T-helper 17 cell (primary cell): Measurements from ENCODE around the gene SS18L1. TPM values are rescaled to one million over a fixed set of nuclear protein-coding genes. Genes with fewer than 3 reads are reported as not detected.

Source experiments
- ATAC-seq: fragments of 150-1000 bp; cut with Tn5 transposase; 2 replicates; pipeline ENCODE4 v1.10.0; 2021; ENCODE audit warnings: mild to moderate bottlenecking, moderate library complexity
- DNase-seq, 3 donors: peaks; one replicate each; pipeline versions ENCODE4 v3.0.0 to v3.0.0-alpha.2; 2020 to 2021
- H3K9me3 ChIP-seq: one replicate; pipeline ENCODE4 v1.7.0; 2013; ENCODE audit warnings: low read length, mild to moderate bottlenecking; ENCODE audit not compliant: control insufficient read depth, poor library complexity, severe bottlenecking
- H3K27ac Mint-ChIP-seq: one replicate; pipeline ENCODE4 v1.8.0; 2022; ENCODE audit warnings: mild to moderate bottlenecking, moderate library complexity, mixed read lengths
- H3K27me3 Mint-ChIP-seq: one replicate; pipeline ENCODE4 v1.8.0; 2022; ENCODE audit warnings: mixed read lengths
- H3K36me3 Mint-ChIP-seq: one replicate; pipeline ENCODE4 v1.8.0; 2022; ENCODE audit warnings: low read depth, mixed read lengths
- H3K4me1 Mint-ChIP-seq: one replicate; pipeline ENCODE4 v1.8.0; 2022; ENCODE audit warnings: mild to moderate bottlenecking, mixed read lengths
- H3K4me3 Mint-ChIP-seq: one replicate; pipeline ENCODE4 v1.8.0; 2022; ENCODE audit warnings: mild to moderate bottlenecking, moderate library complexity, mixed read lengths
- total RNA-seq, 4 donors: library from RNA in 2 of 4; stranded (reverse) in 2 of 4; gene quantifications; one replicate each; pipeline ENCODE4 v1.2.3 and lab custom pipeline; 2022 to 2026

SS18L1 gene
- total RNA-seq, 2 donors from 2014 or later: 13.1 to 16.0 TPM

GRCh38 chr20:62165762-62166399, 22.3 kb downstream of the SS18L1 start:
- Mint-ChIP-seq H3K4me3 (no peak overlapping the region), H3K27ac (no peak overlapping the region), H3K4me1 (no peaks in the 10 kb centered on the region), H3K36me3 (peaks cover 2% of the 10 kb centered on the region), H3K27me3 (no peaks in the 10 kb centered on the region)
- DNase-seq (peak in 1 of 3 donors; percentile 6), ATAC-seq (no peak)
- H3K9me3 ChIP-seq: no peaks in the 10 kb centered on the region

GRCh38 chr20:62167474-62167873, 23.9 kb downstream of the SS18L1 start:
- no peaks in the 10 kb centered on the region for H3K9me3 ChIP-seq
- ATAC-seq (no peak), DNase-seq (no peak)
- Mint-ChIP-seq H3K27ac (no peak overlapping the region), H3K36me3 (peaks cover 2% of the 10 kb centered on the region), H3K4me3 (no peak overlapping the region), H3K27me3 (no peaks in the 10 kb centered on the region), H3K4me1 (no peaks in the 10 kb centered on the region)

GRCh38 chr20:62168061-62168460, 24.5 kb downstream of the SS18L1 start:
- Mint-ChIP-seq H3K4me3 (no peak overlapping the region), H3K27me3 (no peaks in the 10 kb centered on the region), H3K4me1 (no peaks in the 10 kb centered on the region), H3K36me3 (peaks cover 2% of the 10 kb centered on the region), H3K27ac (no peak overlapping the region)
- no peak for ATAC-seq
- DNase-seq: no peak
- H3K9me3 ChIP-seq: no peaks in the 10 kb centered on the region

GRCh38 chr20:62168890-62169435, 25.4 kb downstream of the SS18L1 start:
- no peaks in the 10 kb centered on the region for H3K9me3 ChIP-seq
- peak overlapping the region; percentile 45 for H3K27ac Mint-ChIP-seq
- H3K4me3 Mint-ChIP-seq: no peak overlapping the region
- no peak for DNase-seq
- H3K4me1 Mint-ChIP-seq: no peaks in the 10 kb centered on the region
- no peaks in the 10 kb centered on the region for H3K27me3 Mint-ChIP-seq
- peaks cover 2% of the 10 kb centered on the region for H3K36me3 Mint-ChIP-seq
- no peak for ATAC-seq

GRCh38 chr20:62170536-62170935, 27.0 kb downstream of the SS18L1 start:
- no peaks in the 10 kb centered on the region for H3K9me3 ChIP-seq
- no peak for DNase-seq
- ATAC-seq: no peak
- Mint-ChIP-seq H3K36me3 (peaks cover 8% of the 10 kb centered on the region), H3K27ac (no peak overlapping the region), H3K4me3 (no peak overlapping the region), H3K27me3 (no peaks in the 10 kb centered on the region), H3K4me1 (no peaks in the 10 kb centered on the region)

GRCh38 chr20:62171245-62171644, 27.7 kb downstream of the SS18L1 start:
- H3K27me3 Mint-ChIP-seq: no peaks in the 10 kb centered on the region
- DNase-seq (no peak), ATAC-seq (no peak)
- peaks cover 8% of the 10 kb centered on the region for H3K36me3 Mint-ChIP-seq
- H3K9me3 ChIP-seq: no peaks in the 10 kb centered on the region
- H3K4me3 Mint-ChIP-seq: no peak overlapping the region
- peak overlapping the region; percentile 57 for H3K27ac Mint-ChIP-seq
- H3K4me1 Mint-ChIP-seq: no peaks in the 10 kb centered on the region

- Mint-ChIP-seq H3K27ac (no peak overlapping the region), H3K4me3 (no peak overlapping the region), H3K4me1 (no peaks in the 10 kb centered on the region), H3K36me3 (peaks cover 8% of the 10 kb centered on the region), H3K27me3 (no peaks in the 10 kb centered on the region)
- ATAC-seq: no peak
- no peak for DNase-seq
- no peaks in the 10 kb centered on the region for H3K9me3 ChIP-seq
These were observed 29.1 kb downstream of the SS18L1 start for GRCh38 chr20:62172666-62173065.

- no peak overlapping the region for H3K27ac Mint-ChIP-seq
- no peaks in the 10 kb centered on the region for H3K9me3 ChIP-seq
- ATAC-seq (no peak), DNase-seq (no peak)
- peaks cover 8% of the 10 kb centered on the region for H3K36me3 Mint-ChIP-seq
- peak overlapping the region; percentile 12 for H3K4me3 Mint-ChIP-seq
- H3K27me3 Mint-ChIP-seq: no peaks in the 10 kb centered on the region
- no peaks in the 10 kb centered on the region for H3K4me1 Mint-ChIP-seq
These were observed 30.6 kb downstream of the SS18L1 start for GRCh38 chr20:62174021-62174804.

GRCh38 chr20:62174870-62175624, 31.5 kb downstream of the SS18L1 start:
- no peak overlapping the region for H3K4me3 Mint-ChIP-seq
- DNase-seq: no peak
- H3K36me3 Mint-ChIP-seq: peaks cover 8% of the 10 kb centered on the region
- no peaks in the 10 kb centered on the region for H3K27me3 Mint-ChIP-seq
- no peak for ATAC-seq
- H3K9me3 ChIP-seq: no peaks in the 10 kb centered on the region
- H3K27ac Mint-ChIP-seq: no peak overlapping the region
- no peaks in the 10 kb centered on the region for H3K4me1 Mint-ChIP-seq

GRCh38 chr20:62175711-62176110, 32.1 kb downstream of the SS18L1 start:
- ATAC-seq (no peak), DNase-seq (no peak)
- no peaks in the 10 kb centered on the region for H3K9me3 ChIP-seq
- Mint-ChIP-seq H3K27ac (peak overlapping the region; percentile 47), H3K36me3 (peaks cover 8% of the 10 kb centered on the region), H3K4me3 (no peak overlapping the region), H3K27me3 (no peaks in the 10 kb centered on the region), H3K4me1 (no peaks in the 10 kb centered on the region)

- Mint-ChIP-seq H3K4me1 (peaks cover 2% of the 10 kb centered on the region), H3K27ac (peak overlapping the region; percentile 47), H3K27me3 (no peaks in the 10 kb centered on the region), H3K36me3 (peaks cover 8% of the 10 kb centered on the region), H3K4me3 (no peak overlapping the region)
- DNase-seq: no peak
- H3K9me3 ChIP-seq: no peaks in the 10 kb centered on the region
- no peak for ATAC-seq
These were observed 33.3 kb downstream of the SS18L1 start for GRCh38 chr20:62176866-62177265.

- no peaks in the 10 kb centered on the region for H3K9me3 ChIP-seq
- no peak overlapping the region for H3K4me3 Mint-ChIP-seq
- peak overlapping the region; percentile 47 for H3K27ac Mint-ChIP-seq
- no peak for DNase-seq
- no peaks in the 10 kb centered on the region for H3K27me3 Mint-ChIP-seq
- ATAC-seq: no peak
- peaks cover 2% of the 10 kb centered on the region for H3K4me1 Mint-ChIP-seq
- H3K36me3 Mint-ChIP-seq: peaks cover 8% of the 10 kb centered on the region
These were observed 33.7 kb downstream of the SS18L1 start for GRCh38 chr20:62177307-62177706.
